ENCODE results near the gene PAFAH1B1.

Gene PAFAH1B1

GRCh38 chr17:2551928-2552327 lies 41.5 kb upstream of the PAFAH1B1 start:
- Histone ChIP-seq H3K27me3 (ENCODE audit: insufficient read depth, low read depth, severe bottlenecking) (no peaks in the 10 kb centered on the region), H3K4me3 (ENCODE audit: low read depth, low read length) (no peak overlapping the region), H3K9me3 (ENCODE audit: severe bottlenecking) (peaks cover 6% of the 10 kb centered on the region), H3K27ac (no peak overlapping the region; the same call in 1 of the 2 replicates), H3K36me3 (no peaks in the 10 kb centered on the region)
- DNase-seq = no peak
- TF ChIP-seq, protein P1, sequence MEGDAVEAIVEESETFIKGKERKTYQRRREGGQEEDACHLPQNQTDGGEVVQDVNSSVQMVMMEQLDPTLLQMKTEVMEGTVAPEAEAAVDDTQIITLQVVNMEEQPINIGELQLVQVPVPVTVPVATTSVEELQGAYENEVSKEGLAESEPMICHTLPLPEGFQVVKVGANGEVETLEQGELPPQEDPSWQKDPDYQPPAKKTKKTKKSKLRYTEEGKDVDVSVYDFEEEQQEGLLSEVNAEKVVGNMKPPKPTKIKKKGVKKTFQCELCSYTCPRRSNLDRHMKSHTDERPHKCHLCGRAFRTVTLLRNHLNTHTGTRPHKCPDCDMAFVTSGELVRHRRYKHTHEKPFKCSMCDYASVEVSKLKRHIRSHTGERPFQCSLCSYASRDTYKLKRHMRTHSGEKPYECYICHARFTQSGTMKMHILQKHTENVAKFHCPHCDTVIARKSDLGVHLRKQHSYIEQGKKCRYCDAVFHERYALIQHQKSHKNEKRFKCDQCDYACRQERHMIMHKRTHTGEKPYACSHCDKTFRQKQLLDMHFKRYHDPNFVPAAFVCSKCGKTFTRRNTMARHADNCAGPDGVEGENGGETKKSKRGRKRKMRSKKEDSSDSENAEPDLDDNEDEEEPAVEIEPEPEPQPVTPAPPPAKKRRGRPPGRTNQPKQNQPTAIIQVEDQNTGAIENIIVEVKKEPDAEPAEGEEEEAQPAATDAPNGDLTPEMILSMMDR (IDR thresholded peaks at IDR 0.05; ENCODE audit: low read depth, low read length) = no peak

DNA sequence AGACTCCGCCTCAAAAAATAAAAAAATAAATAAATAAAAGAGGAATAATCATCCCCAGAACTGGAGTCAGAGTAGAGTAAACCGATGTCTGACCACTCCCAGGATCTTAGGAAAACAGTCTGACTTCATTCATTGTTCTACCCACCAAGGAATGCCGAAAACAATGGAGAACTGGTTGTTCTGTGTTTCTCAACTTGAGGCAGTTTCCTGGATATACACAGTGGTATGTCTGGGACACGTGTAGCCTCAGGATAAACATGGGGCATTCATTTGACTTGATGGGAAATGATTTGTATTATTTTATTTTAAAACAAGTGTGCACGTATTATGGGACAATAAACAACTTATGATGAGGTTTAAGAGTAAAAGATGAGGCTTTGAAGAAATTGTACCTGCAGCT lies 32.8 kb upstream of the PAFAH1B1 start:
- Histone ChIP-seq H3K27ac (no peak overlapping the region), H3K27me3 (ENCODE audit: insufficient read depth, low read depth, severe bottlenecking) (no peaks in the 10 kb centered on the region), H3K4me3 (ENCODE audit: low read depth, low read length) (no peak overlapping the region), H3K9me3 (ENCODE audit: severe bottlenecking) (peaks cover 21% of the 10 kb centered on the region), H3K36me3 (no peaks in the 10 kb centered on the region)
- no peak for DNase-seq
- TF ChIP-seq, protein P1 (IDR thresholded peaks at IDR 0.05; ENCODE audit: low read depth, low read length) = no peak

GRCh38 chr17:2562162-2562858 lies 31.1 kb upstream of the PAFAH1B1 start:
- Histone ChIP-seq H3K27me3 (ENCODE audit: insufficient read depth, low read depth, severe bottlenecking) (no peaks in the 10 kb centered on the region), H3K27ac (peak overlapping the region; percentile 56; the same call in 1 of the 2 replicates), H3K9me3 (ENCODE audit: severe bottlenecking) (peaks cover 15% of the 10 kb centered on the region), H3K4me3 (ENCODE audit: low read depth, low read length) (no peak overlapping the region), H3K36me3 (no peaks in the 10 kb centered on the region)
- no peak for DNase-seq
- TF ChIP-seq, protein P1 (IDR thresholded peaks at IDR 0.05; ENCODE audit: low read depth, low read length) = no peak

DNA sequence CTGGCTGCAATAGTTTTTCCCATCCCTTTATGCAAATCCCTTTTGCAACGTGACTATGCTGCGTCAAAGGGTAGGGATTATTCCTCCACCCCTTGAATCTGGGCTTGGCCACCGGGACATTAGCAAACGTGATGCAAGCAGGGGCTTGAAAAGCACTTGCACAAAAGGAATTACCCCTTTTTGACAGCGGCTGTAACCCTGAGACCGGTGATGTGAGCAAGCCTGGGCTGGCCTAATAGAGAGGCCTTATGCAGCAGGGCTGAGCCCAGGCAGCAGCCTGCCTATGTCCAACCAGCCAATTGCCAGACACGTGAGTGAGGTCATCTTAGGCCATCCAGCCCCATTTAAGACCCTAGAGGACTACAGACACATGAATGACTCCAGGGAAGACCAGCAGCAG lies 30.4 kb upstream of the PAFAH1B1 start:
- TF ChIP-seq, protein P1 (IDR thresholded peaks at IDR 0.05; ENCODE audit: low read depth, low read length) = no peak
- no peak overlapping the region for H3K4me3 ChIP-seq (ENCODE audit: low read depth, low read length)
- peak overlapping the region; percentile 56 for H3K27ac ChIP-seq
- peak; percentile 78 for DNase-seq
- no peaks in the 10 kb centered on the region for H3K27me3 ChIP-seq (ENCODE audit: insufficient read depth, low read depth, severe bottlenecking)
- no peaks in the 10 kb centered on the region for H3K36me3 ChIP-seq
- H3K9me3 ChIP-seq (ENCODE audit: severe bottlenecking) = peaks cover 15% of the 10 kb centered on the region

DNA sequence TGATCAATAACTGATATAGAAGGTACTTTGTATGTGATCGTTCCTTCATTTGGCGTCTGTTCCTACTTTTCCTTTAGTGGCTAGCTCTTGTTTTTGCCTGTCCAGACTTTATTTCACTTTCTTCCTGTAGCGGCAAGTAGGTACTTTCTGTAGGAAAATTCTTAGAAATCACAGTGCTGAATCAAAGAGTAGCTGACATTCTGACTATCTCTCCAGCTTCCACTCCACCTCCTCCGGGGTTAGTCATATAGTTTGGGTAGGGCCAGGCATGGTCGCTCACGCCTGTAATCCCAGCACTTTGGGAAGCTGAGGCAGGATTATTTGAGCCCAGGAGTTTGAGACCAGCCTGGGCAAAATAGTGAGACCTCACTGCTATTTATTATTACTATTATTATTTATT lies 29.9 kb upstream of the PAFAH1B1 start:
- Histone ChIP-seq H3K36me3 (no peaks in the 10 kb centered on the region), H3K4me3 (ENCODE audit: low read depth, low read length) (no peak overlapping the region), H3K27ac (peak overlapping the region; percentile 56), H3K27me3 (ENCODE audit: insufficient read depth, low read depth, severe bottlenecking) (no peaks in the 10 kb centered on the region), H3K9me3 (ENCODE audit: severe bottlenecking) (peaks cover 15% of the 10 kb centered on the region)
- TF ChIP-seq, protein P1 (IDR thresholded peaks at IDR 0.05; ENCODE audit: low read depth, low read length) = no peak
- no peak for DNase-seq

GRCh38 chr17:2564877-2565276 lies 28.6 kb upstream of the PAFAH1B1 start:
- DNase-seq = no peak
- Histone ChIP-seq H3K9me3 (ENCODE audit: severe bottlenecking) (peaks cover 15% of the 10 kb centered on the region), H3K36me3 (no peaks in the 10 kb centered on the region), H3K4me3 (ENCODE audit: low read depth, low read length) (no peak overlapping the region), H3K27ac (no peak overlapping the region), H3K27me3 (ENCODE audit: insufficient read depth, low read depth, severe bottlenecking) (no peaks in the 10 kb centered on the region)
- TF ChIP-seq, protein P1 (IDR thresholded peaks at IDR 0.05; ENCODE audit: low read depth, low read length) = no peak

All from WERI-Rb-1 (cell line).